ENCODE data around the gene RBM24.
"Not testable (repeated sequence)": the region's sequence is repeated elsewhere in the genome, so short reads cannot be mapped to it uniquely, and the experiment has no call there.

RBM24 gene

DNA sequence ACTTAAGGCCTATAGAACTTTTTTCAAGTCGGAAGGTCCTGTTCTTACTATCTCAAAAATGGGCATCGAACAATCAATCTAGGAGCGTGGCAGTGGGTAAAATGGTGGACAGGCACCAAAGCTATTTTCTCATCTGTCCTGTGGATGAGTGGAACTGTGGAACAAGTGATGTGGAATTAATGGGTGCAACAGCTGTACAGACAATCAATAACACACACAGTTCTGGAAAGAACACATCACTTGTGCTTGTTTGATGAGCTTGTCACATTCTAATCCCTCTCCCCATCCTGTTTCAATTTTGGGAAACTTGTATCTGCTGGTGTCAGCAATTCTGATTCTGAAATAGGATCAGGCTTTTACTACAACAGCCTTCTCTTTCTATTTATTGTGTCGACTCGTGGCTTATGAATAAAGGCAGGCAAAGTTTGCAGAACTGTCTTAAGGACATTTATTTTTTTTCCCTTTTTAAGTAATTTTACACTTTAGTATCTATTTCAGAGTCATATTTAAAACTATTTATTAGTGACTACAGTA is 11.5 kb downstream of the RBM24 start:
- DNase-seq: no peak

DNA sequence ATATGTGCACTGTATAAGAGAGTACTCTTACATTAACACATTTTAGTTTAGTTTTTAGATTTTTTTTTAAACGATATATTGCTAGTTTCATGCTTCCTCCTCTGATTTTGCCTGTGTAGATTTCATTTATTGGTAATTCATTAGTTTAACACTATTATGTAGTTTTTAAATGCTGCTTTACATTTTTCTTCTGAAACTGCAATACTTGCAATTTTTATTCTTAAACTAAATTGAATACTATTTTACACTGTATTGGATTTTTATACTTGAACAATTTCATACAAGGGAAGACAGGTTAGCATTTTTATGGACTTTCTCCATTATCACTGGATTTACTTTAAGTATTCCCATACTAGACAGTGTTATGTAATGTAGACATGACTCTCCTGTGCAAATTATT is 12.2 kb downstream of the RBM24 start:
- DNase-seq: no peak

DNA sequence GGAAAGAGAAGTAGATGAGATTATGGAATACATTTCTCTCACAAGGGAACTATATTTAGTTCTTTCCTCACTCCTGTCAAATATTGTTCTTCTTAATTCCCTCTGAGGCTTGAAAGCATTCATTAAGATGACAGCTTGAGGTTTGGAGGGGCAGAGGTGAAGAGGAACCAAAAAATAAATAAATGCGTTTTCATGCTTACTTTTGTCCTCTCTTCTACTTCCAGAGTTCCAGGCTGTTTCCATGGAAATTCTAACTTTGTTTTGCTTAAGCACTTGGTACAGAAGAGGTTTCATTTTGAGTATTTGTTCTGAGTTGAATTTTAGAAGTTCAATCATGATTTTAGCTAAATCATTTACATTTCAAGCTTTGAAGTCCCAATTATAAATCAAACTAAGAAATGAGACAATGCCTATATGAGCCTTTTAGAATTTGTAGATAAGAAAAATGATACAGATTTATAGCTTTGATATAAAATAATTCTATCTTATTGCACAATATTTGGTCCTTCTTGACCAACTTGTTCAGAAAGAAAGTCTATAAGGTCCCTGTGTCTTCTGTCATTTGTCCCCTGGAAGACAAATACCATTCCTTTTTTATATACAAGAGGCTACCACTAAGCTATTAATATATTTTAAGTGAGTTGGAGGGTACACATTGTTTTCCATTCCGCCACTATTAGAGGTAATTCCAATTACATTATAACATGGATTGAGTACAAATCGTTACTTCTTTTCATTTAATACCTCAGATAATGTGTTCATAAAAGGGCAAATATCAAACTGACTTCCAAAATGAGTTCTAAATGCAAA is 16.3 kb downstream of the RBM24 start:
- DNase-seq: no peak

DNA sequence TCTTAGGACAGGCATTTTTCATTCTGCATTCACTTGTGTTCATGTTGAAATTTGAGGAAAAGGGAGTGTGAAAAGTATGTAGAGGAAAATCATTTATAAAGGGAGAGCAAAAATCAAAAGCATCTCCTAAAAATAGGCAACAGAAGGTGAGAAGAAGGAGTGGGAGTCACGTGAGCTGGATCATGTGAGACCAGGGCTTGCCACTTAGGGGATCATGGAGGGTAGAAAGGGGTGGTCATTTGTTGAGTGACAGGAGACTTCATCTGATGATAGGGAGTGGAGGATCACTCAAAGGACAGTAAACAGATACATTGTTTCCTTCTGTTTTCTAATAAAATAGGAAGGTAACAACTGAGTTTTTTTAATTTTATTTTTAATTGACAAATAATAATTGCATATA is 17.1 kb downstream of the RBM24 start:
- no peak for DNase-seq

DNA sequence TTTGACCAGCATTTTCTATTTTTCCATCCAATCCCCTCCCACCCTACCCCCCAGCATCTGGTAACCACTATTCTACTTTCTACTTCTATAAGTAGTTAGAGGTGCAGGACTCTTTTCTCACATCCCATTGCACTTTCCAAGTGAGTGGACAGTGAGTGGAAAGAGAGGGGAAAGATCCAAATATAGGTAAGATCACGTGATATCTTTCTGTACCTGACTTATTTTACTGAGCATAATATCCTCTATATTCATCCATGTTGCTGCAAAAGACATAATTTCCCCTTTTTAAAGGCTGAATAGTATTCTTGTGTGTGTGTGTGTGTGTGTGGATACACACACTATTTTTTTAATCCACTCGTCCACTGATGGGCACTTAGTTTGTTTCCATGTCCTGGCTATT is 18.1 kb downstream of the RBM24 start:
- DNase-seq: no peak

DNA sequence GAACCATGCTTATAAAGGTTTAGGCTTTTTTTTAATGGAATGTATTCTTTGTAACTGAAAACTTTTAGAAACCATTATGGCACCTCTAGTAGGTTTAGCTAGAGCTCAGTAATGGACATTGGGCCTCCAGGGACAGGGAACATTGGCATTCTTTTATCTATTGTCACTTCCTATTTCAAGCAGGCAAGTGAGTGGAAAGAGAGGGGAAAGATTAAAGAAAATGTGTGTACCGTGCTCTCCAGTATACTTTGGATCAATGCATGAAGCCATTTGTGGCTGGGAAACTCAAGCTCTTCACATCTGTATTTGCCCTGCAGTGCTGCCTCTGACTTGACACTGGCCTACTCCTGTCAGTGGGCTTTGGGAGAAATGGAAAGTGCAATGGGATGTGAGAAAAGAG is 18.6 kb downstream of the RBM24 start:
- no peak for DNase-seq

DNA sequence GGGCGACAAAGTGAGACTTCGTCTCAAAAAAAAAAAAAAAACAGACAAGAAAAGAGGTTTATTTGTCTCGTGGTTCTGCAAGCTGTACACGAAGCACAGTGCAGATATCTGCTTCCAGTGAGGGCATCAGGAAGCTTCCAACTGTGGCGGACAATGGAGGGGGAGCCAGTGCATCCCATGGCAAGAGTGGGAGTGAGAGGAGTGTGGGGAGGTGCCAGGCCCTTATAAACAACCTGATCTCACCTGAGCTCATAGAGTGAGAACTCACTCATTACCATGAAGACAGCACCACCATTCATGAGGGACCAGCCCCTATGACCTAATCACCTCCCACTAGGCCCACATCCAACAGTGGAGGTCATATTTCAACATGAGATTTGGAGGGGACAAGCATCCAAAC is 19.5 kb downstream of the RBM24 start:
- DNase-seq: no peak

DNA sequence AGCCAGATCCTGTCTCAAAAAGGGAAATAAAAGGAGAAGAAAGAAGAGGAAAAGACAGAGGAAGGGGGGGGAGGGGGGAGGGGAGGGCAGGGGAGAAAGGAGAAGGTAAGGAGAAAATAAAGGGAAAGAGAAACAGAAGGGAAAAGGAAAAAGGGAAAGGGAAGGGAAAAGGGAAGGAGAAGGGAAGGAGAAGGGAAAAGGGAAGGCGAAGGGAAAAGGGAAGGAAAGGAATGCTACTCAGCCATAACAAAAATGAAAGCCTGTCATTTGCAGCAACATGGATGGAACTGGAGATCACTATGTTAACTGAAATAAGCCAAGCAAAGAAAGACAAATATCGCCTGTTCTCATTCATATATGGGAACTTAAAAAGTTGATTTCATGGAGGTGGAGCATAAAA is 22.3 kb downstream of the RBM24 start:
- no peak for DNase-seq

DNA sequence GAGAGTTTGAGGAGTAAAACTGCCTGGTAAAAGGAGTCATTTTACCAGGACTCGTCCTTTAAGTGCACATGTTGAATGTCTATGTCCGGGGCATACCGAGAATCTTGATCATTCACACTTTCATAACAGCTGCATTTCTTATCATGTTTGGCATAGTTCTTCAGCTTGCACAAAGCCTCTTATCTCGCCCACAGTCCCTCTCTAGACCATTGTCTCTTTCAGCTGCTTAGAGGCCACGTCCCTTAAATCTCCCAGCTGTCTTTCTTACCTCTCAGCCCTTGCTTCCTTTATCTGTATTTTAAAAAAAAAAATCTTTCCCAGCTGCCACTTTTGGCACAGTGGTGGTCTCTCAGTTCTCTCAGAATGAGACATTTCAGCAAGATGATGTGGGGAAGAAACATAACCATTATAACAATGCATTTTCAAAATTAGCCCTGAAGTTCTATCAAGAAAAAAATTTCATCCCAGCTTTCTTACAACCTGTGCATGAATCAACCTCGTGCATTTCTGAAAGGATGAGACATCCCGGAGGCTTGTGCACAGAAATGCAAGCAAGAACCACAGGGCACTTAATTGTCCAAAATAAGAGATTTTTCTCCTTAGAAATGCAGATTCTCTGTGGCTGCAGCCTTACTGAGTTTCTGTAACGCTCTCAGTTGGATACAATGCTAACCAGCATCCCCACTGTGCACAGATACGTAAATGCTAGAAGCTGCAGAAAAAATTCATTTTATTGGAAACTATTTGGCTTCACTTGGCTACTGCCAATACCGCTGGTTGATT is 24.2 kb downstream of the RBM24 start:
- no peak for DNase-seq

DNA sequence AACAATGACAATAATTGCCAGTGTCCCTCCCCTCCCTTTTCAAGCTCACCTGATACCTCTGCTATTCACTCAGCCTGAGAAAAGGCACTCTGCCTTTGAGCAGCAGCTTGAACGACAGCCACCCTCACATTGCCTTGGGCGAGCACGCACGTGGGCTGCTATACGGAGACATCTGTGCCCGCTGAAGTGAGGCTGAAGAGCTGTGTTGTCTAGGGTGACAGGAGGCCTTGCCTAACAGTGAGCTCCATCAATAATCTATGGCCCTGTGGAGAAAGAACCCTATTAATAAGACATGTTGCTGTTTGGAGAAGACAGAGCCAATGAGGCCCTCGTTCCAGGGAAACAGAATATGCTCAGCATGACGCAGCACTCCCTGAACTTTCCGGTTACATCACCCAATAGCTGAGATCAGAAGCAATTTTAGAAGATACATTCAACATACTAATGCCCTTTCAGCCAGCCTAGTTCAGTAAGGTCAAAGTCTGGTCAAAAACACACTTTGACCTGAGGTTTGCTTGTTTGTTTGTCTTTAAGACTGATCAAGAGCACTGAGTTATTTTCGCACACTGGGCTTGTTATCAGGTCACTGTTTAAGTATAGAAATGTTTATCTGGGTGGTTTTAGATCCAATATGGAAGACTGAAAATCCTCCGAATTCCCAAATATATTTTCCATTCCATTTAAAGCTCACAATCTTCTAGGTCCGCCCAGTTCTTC is 30.6 kb downstream of the RBM24 start:
- no peak for DNase-seq

DNA sequence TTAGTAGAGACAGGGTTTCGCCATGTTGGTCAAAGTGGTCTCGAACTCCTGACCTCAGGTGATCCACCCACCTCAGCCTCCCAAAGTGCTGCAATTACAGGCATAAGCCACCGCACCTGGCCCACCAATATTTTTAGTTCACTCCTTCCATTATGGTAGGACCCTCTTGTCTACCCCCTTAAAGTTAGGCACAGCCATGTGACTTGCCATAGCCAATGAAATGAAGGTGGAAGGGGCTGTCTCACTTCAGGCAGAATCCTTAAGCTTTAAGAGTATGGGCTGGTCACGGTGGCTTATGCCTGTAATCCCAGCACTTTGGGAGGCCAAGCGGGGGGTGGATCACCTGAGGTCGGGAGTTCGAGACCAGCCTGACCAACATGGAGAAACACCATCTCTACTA is 32.1 kb downstream of the RBM24 start:
- not testable (repeated sequence) for DNase-seq

DNA sequence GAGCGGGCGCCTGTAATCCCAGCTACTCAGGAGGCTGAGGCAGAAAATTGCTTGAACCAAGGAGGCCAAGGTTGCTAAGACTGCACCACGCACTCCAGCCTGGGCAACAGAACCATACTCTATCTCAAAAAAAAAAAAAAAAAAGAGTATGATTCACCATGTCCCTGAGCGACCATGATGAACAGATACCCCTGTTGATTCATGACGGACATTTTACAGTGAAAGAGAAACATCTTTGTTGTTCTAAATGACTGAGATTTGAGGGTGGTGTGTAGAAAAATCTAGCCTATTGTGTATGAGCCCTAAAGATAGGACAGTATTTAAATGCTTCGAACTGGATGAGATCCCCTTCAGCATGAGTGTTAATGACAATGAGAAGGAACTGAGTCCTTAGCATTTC is 32.8 kb downstream of the RBM24 start:
- no peak for DNase-seq

DNA sequence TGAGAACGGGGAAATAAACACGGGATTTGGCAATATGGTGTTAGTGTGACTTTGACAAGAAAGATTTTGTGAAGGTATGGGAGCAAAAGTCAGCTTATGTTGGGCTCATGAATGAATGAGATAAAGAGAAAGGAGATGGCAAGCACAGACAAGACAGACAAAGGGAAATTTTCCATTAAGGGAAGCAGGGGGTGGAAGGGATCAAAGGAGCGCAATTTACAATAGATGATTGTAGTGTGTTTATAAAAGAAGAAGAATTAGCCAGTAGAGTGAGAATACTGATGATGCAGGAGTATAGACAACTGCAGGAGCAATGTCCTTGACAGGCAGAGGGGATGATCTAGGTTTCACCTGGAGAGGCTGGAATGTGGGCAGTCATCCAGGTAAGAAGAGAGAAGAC is 34.1 kb downstream of the RBM24 start:
- no peak for DNase-seq

DNA sequence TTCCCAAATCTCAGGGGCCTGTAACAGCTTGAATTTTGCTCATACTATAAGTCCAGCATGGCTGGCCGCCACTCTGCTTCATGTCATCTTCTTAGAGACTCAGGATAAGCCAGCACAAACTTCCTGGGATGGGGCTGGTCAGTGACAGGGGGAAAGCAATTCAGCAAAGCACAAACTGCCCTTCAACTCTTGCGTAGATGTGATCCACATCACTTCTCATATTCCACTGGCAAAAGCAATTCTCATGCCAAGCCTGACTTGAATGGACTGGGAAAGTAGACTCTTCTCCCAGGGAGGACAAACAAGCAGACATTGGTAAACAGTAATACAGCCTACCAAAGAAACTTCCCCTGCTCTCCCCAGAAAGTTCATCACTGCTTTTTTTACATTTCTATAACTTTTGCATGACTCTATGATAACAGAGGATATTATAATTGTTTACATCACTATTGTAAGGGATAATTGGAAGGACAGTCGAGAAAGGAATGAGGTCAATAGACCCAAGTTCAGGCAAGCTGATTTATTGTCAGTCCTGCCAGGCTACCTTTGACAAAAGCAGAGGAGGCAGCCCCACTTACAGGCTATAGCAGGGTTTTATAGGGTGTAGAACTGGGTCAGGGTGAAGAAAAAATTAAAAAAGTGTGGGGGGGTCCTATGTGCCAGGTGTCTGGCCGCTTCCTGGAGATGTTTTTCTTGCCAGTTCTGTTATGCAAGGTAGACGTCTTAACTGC is 37.4 kb downstream of the RBM24 start:
- no peak for DNase-seq

DNA sequence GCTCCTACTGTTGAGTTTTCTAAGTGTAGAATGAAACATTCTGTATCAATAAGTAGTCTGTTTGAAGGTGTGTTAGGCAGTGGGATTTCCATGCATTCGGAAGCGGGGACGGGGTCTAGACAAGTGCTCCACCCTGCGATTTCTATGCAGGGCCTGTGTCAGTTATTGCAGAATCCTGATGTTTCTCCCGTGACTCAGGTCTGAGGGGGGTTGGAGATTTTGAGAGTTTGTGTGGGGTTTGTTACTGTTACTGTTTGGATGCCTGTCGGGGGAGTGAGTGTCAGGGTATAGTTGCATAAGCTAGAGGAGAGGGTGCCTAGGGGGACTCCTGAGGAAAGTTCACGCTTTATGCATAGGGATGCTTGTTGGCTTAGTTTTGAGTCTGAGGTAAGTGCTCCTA is 39.1 kb downstream of the RBM24 start:
- DNase-seq: not testable (repeated sequence)

DNA sequence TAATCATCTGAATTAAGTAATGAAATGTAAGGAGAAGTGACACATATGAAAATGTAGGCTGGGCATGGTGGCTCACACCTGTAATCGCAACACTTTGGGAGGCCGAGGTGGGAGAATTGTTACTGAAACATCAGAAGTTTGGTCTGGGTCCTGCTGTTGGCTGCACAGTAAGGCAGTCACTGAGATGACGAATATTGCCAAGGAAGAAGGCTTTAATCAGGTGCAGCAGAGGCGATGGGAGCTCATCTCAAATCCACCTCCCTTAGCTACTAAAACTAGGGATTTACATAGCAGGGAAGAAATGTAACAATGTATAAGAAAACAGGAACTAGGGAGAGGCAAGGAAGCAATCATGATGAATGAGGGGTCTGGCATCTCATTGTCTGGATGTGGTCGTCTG is 50.1 kb downstream of the RBM24 start:
- no peak for DNase-seq

DNA sequence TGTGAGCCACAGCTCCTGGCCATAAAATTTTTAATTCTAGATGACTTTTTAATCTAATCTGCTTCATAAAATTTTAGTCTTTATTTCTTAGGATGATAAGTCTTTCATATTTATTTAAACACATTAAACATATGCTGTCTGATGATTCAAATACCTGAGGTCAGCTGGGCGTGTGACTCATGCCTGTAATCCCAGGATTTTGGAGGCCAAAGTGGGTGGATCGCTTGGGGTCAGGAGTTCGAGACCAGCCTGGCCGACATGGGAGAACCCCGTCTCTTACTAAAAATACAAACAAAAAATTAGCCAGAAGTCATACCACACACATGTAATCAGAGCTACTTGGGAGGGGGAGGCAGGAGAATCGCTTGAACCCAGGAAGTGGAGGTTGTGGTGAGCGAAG is 53.1 kb downstream of the RBM24 start:
- no peak for DNase-seq

DNA sequence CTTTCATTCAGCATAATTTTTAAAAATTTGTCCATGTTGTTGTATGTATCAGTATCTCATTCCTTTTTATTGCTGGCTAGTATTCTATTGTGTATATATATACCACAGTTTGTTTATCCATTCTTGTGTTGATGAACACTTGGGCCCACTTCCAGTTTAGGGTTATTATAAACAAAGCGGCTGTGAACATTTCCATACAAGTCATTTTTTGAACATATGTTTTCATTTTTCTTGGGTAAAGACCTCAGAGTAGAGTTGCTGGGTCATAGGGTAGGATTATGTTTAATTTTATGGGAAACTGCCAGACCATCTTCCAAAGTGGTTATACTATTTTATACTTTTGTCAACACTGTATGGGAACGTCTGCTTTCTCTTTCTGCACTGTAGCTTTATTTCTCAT is 55.3 kb downstream of the RBM24 start:
- DNase-seq: no peak

DNA sequence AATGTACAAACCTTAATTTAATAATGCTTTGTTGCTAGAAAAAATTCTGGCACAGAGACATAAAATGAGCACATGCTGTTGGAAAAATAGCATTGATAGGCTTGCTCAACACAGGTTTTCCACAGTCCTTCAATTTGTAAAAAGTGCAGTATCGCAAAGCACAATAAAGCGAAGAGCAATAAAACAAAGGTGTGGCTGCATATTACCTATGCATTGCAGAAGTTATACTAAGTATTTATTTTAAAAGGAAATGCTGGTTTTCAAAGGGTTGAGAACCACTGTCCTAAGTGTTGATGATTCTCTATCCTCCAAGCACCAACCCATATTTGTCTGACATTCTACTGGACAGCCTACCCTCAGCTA is 58.1 kb downstream of the RBM24 start:
- DNase-seq: no peak

DNA sequence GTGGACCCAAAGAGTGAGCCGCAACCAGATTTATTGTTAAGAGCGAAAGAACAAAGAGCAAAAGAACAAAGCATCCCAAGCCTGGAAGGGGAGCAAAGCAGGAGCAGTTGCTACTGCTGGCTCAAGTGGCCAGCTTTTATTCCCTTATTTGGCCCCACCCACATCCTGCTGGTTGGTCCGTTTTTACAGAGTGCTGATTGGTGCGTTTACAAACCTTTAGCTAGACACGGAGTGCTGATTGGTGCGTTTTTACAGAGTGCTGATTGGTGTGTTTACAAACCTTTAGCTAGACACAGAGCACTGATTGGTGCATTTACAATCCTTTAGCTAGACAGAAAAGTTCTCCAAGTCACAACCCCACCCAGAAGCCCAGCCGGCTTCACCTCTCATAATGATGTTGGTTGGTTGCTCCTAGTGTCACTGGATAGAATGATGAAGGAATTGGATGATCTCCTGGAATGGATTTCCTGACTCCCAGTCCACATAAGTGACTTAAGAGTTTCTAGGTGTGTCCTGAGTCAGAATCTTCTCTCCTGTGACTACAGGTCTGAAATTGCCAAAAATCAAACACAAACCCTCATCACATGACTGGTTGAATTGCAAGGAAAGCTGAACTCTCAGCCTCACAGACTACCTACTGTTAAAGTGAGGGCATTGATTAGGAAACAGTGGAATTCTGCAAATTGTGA is 60.1 kb downstream of the RBM24 start:
- DNase-seq: no peak

DNA sequence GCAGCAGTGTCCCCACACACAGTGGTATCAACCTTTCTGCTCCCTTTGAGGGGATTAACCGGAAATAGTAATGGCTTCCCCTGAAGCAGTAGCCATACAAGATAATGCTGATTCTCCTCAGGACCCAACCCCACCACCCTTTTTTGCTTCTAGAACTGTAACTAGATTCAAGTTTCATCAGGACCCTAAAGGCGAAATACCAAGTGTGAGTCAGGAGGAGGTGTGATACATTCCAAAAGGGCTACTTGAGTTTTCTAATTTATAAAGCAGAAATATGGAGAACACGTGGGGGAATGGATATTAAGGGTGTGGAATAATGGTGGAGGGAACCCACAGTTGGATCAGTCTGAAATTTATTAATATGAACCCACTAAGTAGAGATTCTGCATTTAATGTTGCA is 60.7 kb downstream of the RBM24 start:
- no peak for DNase-seq

DNA sequence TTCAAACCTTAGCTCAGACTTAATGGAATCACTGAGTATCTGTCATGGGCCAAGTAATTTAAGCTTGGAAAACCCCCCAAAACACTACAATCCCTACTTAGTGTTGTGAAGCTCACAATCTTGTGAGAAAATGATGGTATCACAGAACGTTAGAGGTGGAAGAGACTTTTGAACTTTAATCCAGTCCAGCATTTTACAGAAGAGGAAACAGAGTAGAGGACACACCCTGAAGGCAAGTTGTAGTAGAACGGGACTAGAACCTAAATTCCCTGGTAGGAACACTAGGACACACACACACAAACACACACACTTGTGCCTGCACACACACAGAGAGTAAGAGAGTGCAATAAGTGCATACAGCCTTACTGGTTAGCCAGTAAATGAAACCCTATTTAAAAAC is 62.1 kb downstream of the RBM24 start:
- DNase-seq: no peak
